ENCODE measurements around the gene SNN.

DNA sequence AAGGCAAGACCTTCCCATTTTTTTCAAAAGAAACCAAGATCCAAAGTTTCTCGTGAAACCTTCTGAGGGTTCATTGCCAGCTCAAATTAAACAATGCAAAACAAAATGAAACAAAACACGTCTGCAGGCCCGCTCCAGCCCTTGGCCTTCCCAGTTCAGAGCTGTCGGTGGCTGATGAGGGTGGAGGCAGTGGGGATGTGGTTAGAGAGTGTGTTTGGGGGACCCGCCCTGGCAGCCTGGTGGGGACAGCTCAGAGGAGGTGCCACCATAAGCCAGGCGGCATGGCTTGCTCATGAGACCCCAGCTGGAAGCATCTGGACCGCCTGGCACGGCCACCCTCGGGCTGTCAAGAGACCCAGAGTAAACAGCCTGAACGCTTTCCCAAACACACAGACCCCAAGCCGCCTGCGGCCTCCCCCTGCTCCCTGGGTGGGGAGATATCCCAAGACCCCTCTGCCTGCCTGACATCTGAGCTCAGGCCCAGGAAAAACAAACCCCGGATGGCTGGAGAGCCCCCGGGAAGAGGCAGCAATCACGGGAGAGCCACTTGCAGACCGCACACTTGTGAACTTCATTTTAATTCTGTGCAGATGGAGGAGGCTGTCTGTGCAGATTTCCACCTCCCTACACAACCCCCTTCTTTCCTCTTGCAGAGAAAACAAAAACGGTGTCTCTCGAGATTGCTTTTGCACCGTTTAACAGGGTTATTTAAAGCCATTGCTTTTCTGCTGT is 46.2 kb upstream of the SNN start:
- TF ChIP-seq POLR2A (IDR thresholded peaks at IDR 0.05), result no peak
- TF ChIP-seq, protein P1, sequence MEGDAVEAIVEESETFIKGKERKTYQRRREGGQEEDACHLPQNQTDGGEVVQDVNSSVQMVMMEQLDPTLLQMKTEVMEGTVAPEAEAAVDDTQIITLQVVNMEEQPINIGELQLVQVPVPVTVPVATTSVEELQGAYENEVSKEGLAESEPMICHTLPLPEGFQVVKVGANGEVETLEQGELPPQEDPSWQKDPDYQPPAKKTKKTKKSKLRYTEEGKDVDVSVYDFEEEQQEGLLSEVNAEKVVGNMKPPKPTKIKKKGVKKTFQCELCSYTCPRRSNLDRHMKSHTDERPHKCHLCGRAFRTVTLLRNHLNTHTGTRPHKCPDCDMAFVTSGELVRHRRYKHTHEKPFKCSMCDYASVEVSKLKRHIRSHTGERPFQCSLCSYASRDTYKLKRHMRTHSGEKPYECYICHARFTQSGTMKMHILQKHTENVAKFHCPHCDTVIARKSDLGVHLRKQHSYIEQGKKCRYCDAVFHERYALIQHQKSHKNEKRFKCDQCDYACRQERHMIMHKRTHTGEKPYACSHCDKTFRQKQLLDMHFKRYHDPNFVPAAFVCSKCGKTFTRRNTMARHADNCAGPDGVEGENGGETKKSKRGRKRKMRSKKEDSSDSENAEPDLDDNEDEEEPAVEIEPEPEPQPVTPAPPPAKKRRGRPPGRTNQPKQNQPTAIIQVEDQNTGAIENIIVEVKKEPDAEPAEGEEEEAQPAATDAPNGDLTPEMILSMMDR (IDR thresholded peaks at IDR 0.05), result no peak
